K562 (cell line): ENCODE data around the gene C1orf198. TPM values are rescaled to one million over a fixed set of nuclear protein-coding genes. Genes with fewer than 3 reads are reported as not detected.

Experiments
- CCAR2 ChIP-seq: fragments of 200-400 bp; formaldehyde crosslinking; IDR thresholded peaks from 2 replicates; pipeline ENCODE4 v1.6.1; 2017; ENCODE audit warnings: mild to moderate bottlenecking, low read depth, low read length
- POU5F1 ChIP-seq: fragments of 150-350 bp; IDR thresholded peaks from 2 replicates; pipeline ENCODE4 v1.6.1; 2014; ENCODE audit warnings: borderline replicate concordance, low read length, low read depth, mild to moderate bottlenecking; ENCODE audit not compliant: partially characterized antibody
- SNIP1 ChIP-seq: fragments of 450-650 bp; IDR thresholded peaks from 2 replicates; pipeline ENCODE4 v1.7.1; 2017; ENCODE audit warnings: low read depth, mild to moderate bottlenecking
- ZNF644 ChIP-seq: fragments of 200-800 bp; sonication (Bioruptor generic); IDR thresholded peaks from 2 replicates; pipeline ENCODE4 v1.6.1; 2016; ENCODE audit warnings: low read depth, missing genetic modification characterization, missing compliant biosample characterization
- polyA plus RNA-seq, 8 experiments: library from polyadenylated mRNA; depleted of rRNA in 4 of 8; stranded (reverse) in 5 of 8; unstranded in 3 of 8; fragments of >200 nt; fragmentation: Nextera tagmentation in 2 of 8; fragmentation: Illumina TruSeq in 1 of 8; extraction: Ambion mirVana in 2 of 8; extraction: Trizol in 1 of 8; gene quantifications; 2 replicates each; pipeline versions ENCODE4 v1.2.1 to v1.2.3, GENCODE V29; 2011 to 2014; ENCODE audit warnings: inconsistent platforms in 1 of 8, missing spikeins in 1 of 8
- total RNA-seq, 7 experiments: library from RNA; depleted of rRNA in 6 of 7; stranded (reverse); fragments of >200 nt in 6 of 7; fragmentation: Illumina TruSeq in 2 of 7; extraction: Trizol in 2 of 7; gene quantifications; 2 replicates each; pipeline versions ENCODE4 v1.2.1 to v1.2.3, GENCODE V29; 2011 to 2021; ENCODE audit warnings: low replicate concordance in 1 of 7
- TF ChIP-seq, protein P1 (sequence below), 2 experiments: fragments of 450-650 bp; formaldehyde crosslinking in 1 of 2; IDR thresholded peaks; 2 replicates each; pipeline versions ENCODE4 v1.4.0 to v1.6.1; 2014 to 2020; ENCODE audit warnings: mild to moderate bottlenecking in 2 of 2, borderline replicate concordance in 1 of 2, low read depth in 1 of 2
- TF ChIP-seq, protein P2 (sequence below): fragments of 250-450 bp; sonication (Bioruptor Pico); IDR thresholded peaks from 2 replicates; pipeline ENCODE4 v1.8.0; 2021; ENCODE audit warnings: moderate library complexity, mild to moderate bottlenecking, inconsistent platforms

C1orf198 gene
- total and polyA plus RNA-seq, 9 of the 15 experiments (the other 6 are each of a cell fraction or from before 2014, with no cell fraction given), result 2.0 to 15.1 (median 10.4) TPM

- TF ChIP-seq, protein P1, sequence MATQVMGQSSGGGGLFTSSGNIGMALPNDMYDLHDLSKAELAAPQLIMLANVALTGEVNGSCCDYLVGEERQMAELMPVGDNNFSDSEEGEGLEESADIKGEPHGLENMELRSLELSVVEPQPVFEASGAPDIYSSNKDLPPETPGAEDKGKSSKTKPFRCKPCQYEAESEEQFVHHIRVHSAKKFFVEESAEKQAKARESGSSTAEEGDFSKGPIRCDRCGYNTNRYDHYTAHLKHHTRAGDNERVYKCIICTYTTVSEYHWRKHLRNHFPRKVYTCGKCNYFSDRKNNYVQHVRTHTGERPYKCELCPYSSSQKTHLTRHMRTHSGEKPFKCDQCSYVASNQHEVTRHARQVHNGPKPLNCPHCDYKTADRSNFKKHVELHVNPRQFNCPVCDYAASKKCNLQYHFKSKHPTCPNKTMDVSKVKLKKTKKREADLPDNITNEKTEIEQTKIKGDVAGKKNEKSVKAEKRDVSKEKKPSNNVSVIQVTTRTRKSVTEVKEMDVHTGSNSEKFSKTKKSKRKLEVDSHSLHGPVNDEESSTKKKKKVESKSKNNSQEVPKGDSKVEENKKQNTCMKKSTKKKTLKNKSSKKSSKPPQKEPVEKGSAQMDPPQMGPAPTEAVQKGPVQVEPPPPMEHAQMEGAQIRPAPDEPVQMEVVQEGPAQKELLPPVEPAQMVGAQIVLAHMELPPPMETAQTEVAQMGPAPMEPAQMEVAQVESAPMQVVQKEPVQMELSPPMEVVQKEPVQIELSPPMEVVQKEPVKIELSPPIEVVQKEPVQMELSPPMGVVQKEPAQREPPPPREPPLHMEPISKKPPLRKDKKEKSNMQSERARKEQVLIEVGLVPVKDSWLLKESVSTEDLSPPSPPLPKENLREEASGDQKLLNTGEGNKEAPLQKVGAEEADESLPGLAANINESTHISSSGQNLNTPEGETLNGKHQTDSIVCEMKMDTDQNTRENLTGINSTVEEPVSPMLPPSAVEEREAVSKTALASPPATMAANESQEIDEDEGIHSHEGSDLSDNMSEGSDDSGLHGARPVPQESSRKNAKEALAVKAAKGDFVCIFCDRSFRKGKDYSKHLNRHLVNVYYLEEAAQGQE (IDR thresholded peaks at IDR 0.05; ENCODE audit: borderline replicate concordance), result no peak
- TF ChIP-seq, protein P1 (CRISPR knock-in tag; IDR thresholded peaks at IDR 0.05; ENCODE audit: low read depth), result no peak
- TF ChIP-seq, protein P2, sequence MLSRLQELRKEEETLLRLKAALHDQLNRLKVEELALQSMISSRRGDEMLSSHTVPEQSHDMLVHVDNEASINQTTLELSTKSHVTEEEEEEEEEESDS (CRISPR knock-in tag), result no peak
- no peak for TF ChIP-seq CCAR2
- TF ChIP-seq SNIP1, result no peak
- TF ChIP-seq ZNF644 (tag), result no peak
- no peak for TF ChIP-seq POU5F1
Observed at GRCh38 chr1:230797376-230797920, 70.9 kb downstream of the C1orf198 start (continued).
